ENCODE measurements around the gene PLA2G2F.
"Not testable (repeated sequence)": the region's sequence is repeated elsewhere in the genome, so short reads cannot be mapped to it uniquely, and the experiment has no call there.

The PLA2G2F gene

GRCh38 chr1:20115479-20115878, 23.6 kb upstream of the PLA2G2F start:
- no peak for DNase-seq

- DNase-seq, result no peak
Measured at GRCh38 chr1:20115916-20116315, 23.2 kb upstream of the PLA2G2F start.

GRCh38 chr1:20117236-20117635, 21.9 kb upstream of the PLA2G2F start:
- no peak for DNase-seq

GRCh38 chr1:20119347-20119746, 19.8 kb upstream of the PLA2G2F start, which contains the start of gene PLA2G2D:
Gene PLA2G2D (minus strand): TSS chr1:20119536. CDS start chr1:20119498, 38 bp downstream.
- DNase-seq, result no peak

GRCh38 chr1:20120796-20121195, 18.3 kb upstream of the PLA2G2F start:
- no peak for DNase-seq

- peak; percentile 18 for DNase-seq
Measured at GRCh38 chr1:20123722-20124455, 15.2 kb upstream of the PLA2G2F start.

GRCh38 chr1:20124456-20125057, 14.6 kb upstream of the PLA2G2F start:
- DNase-seq, result peak; percentile 60

GRCh38 chr1:20125100-20125499, 14.0 kb upstream of the PLA2G2F start:
- no peak for DNase-seq

- DNase-seq, result no peak
Measured at GRCh38 chr1:20126041-20126805, 12.9 kb upstream of the PLA2G2F start.

- DNase-seq, result no peak
Measured at GRCh38 chr1:20126806-20127440, 12.2 kb upstream of the PLA2G2F start.

GRCh38 chr1:20130518-20130917, 8.6 kb upstream of the PLA2G2F start:
- not testable (repeated sequence) for DNase-seq

- no peak for DNase-seq
Measured at GRCh38 chr1:20134995-20135394, 4.1 kb upstream of the PLA2G2F start.

- DNase-seq, result no peak
Measured at GRCh38 chr1:20136249-20136648, 2.9 kb upstream of the PLA2G2F start.

GRCh38 chr1:20137055-20137454, 2.1 kb upstream of the PLA2G2F start:
- no peak for DNase-seq

GRCh38 chr1:20137604-20138003, 1.5 kb upstream of the PLA2G2F start:
- DNase-seq, result no peak

- no peak for DNase-seq
Measured at GRCh38 chr1:20138346-20138745, 777 bp upstream of the PLA2G2F start.

- no peak for DNase-seq
Measured at GRCh38 chr1:20139776-20140612, 871 bp downstream of the PLA2G2F start.

- DNase-seq, result no peak
Measured at GRCh38 chr1:20141001-20141400, 1.9 kb downstream of the PLA2G2F start.

- DNase-seq, result no peak
Measured at GRCh38 chr1:20141466-20141865, 2.3 kb downstream of the PLA2G2F start.

GRCh38 chr1:20142001-20142710, 3.0 kb downstream of the PLA2G2F start:
- no peak for DNase-seq

- no peak for DNase-seq
Measured at GRCh38 chr1:20143318-20143717, 4.2 kb downstream of the PLA2G2F start.
